ENCODE measurements around the gene ZNF10. TPM values are rescaled to one million over a fixed set of nuclear protein-coding genes. Genes with fewer than 3 reads are reported as not detected.

The ZNF10 gene
- total and polyA plus RNA-seq, 2 of the 8 experiments (the other 6 are each of a cell fraction or from before 2014, with no cell fraction given) = 5.2 to 11.9 TPM

- TF ChIP-seq CHD7 (IDR thresholded peaks at IDR 0.05; ENCODE audit: insufficient replicate concordance, low read length) (no peak), RNF2 (IDR thresholded peaks at IDR 0.05; ENCODE audit: borderline replicate concordance, low read depth, low read length, missing control alignments, poor library complexity, severe bottlenecking) (no peak), RFX5 (IDR thresholded peaks at IDR 0.05; ENCODE audit: borderline replicate concordance, low read depth, low read length) (no peak), ATF3 (IDR thresholded peaks at IDR 0.05; ENCODE audit: insufficient read depth, low read depth, low read length) (no peak), CHD2 (IDR thresholded peaks at IDR 0.05; ENCODE audit: low read length) (no peak), JUND (IDR thresholded peaks at IDR 0.05; ENCODE audit: low read length) (no peak), FOSL1 (IDR thresholded peaks at IDR 0.05; ENCODE audit: insufficient read depth, low read depth, low read length) (no peak), ATF2 (IDR thresholded peaks at IDR 0.05; ENCODE audit: low read length) (no peak), TAF7 (optimal IDR thresholded peaks at IDR 0.05; ENCODE audit: borderline replicate concordance, low read depth, low read length) (no peak)
Measured at GRCh38 chr12:133180669-133181068, 50.2 kb downstream of the ZNF10 start (continued).

All from H1 (cell line).